Activated CD8-positive, alpha-beta T cell treated with anti-CD3 and anti-CD28 coated beads for 36 hours (primary cell): ENCODE data around the gene KANK3. TPM values are rescaled to one million over a fixed set of nuclear protein-coding genes. Genes with fewer than 3 reads are reported as not detected.
A peak's percentile ranks its signal among the peaks of the same experiment; 100 is the strongest.

Source experiments
- ATAC-seq: fragments of 200-7000 bp; cut with Tn5 transposase; one replicate; pipeline ENCODE4 v1.10.0; 2021; ENCODE audit warnings: mild to moderate bottlenecking, moderate library complexity
- CTCF ChIA-PET: fragments of 350-600 bp; sonication (Branson Sonifier 250); formaldehyde crosslinking; loops from one replicate; lab custom pipeline; 2021; ENCODE audit warnings: antibody characterized with exemption; lab: Charles Lee
- POLR2A ChIA-PET: fragments of 350-600 bp; sonication (Branson Sonifier 250); formaldehyde crosslinking; loops from one replicate; lab custom pipeline; 2021; ENCODE audit warnings: antibody characterized with exemption; lab: Charles Lee
- DNase-seq: peaks from one replicate; pipeline ENCODE4 v3.0.0-alpha.2; 2020
- H3K27ac Mint-ChIP-seq: one replicate; pipeline ENCODE4 v1.8.0; 2021; ENCODE audit warnings: mild to moderate bottlenecking, mixed read lengths
- H3K27me3 Mint-ChIP-seq: one replicate; pipeline ENCODE4 v1.8.0; 2021; ENCODE audit warnings: mixed read lengths
- H3K36me3 Mint-ChIP-seq: one replicate; pipeline ENCODE4 v1.8.0; 2021; ENCODE audit warnings: low read depth, mixed read lengths
- H3K4me1 Mint-ChIP-seq: one replicate; pipeline ENCODE4 v1.8.0; 2021; ENCODE audit warnings: low read depth, mixed read lengths
- H3K4me3 Mint-ChIP-seq: one replicate; pipeline ENCODE4 v1.8.0; 2021; ENCODE audit warnings: mild to moderate bottlenecking, moderate library complexity, mixed read lengths
- H3K9me3 Mint-ChIP-seq: one replicate; pipeline ENCODE4 v1.8.0; 2021; ENCODE audit warnings: mixed read lengths
- intact Hi-C: fragments of 100-400 bp; cut with micrococcal nuclease; formaldehyde crosslinking; loops from one replicate; pipeline ENCODE4 v1.10.0; 2022
- total RNA-seq, 2 experiments: library from RNA; stranded (reverse); gene quantifications; one replicate each; pipeline ENCODE4 v1.2.3, GENCODE V29; 2021
- TF ChIP-seq, protein P1 (sequence below): fragments of 200-600 bp; IDR thresholded peaks from one replicate; pipeline ENCODE4 v1.8.0; 2022; ENCODE audit warnings: antibody characterized with exemption, mild to moderate bottlenecking

KANK3 gene
- total RNA-seq, 2 experiments from 2014 or later = 3.6 TPM

DNA sequence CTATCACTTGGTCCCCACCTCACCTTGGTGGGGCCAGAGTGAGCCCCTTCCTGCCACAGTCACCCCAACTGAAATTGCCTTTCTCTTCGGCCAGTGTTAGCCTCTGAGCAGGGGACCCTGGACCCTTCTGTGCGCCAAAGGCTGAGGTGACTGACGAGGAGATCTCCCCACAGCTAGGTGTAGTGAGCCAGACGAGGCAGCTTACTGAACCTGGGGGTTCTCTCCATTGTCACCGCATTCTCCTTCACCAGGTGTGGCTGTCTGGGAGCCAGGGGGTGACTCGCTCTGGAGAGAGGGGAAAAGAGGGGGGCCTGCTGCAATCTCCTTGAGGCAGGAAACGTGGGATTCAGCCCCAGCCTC, 20.4 kb downstream of the KANK3 start:
- POLR2A ChIA-PET = interaction anchor here (0.8 to 6.6 kb wide), 6 partner anchors 9 to 53 kb away, joined by 3 to 37 read pairs (median 8); partner anchors contain the start of gene KANK3
- Mint-ChIP-seq H3K27me3 (no peaks in the 10 kb centered on the region), H3K4me3 (peak overlapping the region; percentile 97), H3K36me3 (peaks cover 37% of the 10 kb centered on the region), H3K9me3 (no peaks in the 10 kb centered on the region), H3K27ac (peak overlapping the region; percentile 96), H3K4me1 (peaks cover 26% of the 10 kb centered on the region)
- DNase-seq (no peak), ATAC-seq (no peak)
- CTCF ChIA-PET = interaction anchor here (2.2 kb wide), 1 partner anchor 31 kb away, joined by 14 read pairs; no protein-coding TSS in a partner anchor
- intact Hi-C loops = no loop called here
- TF ChIP-seq, protein P1, sequence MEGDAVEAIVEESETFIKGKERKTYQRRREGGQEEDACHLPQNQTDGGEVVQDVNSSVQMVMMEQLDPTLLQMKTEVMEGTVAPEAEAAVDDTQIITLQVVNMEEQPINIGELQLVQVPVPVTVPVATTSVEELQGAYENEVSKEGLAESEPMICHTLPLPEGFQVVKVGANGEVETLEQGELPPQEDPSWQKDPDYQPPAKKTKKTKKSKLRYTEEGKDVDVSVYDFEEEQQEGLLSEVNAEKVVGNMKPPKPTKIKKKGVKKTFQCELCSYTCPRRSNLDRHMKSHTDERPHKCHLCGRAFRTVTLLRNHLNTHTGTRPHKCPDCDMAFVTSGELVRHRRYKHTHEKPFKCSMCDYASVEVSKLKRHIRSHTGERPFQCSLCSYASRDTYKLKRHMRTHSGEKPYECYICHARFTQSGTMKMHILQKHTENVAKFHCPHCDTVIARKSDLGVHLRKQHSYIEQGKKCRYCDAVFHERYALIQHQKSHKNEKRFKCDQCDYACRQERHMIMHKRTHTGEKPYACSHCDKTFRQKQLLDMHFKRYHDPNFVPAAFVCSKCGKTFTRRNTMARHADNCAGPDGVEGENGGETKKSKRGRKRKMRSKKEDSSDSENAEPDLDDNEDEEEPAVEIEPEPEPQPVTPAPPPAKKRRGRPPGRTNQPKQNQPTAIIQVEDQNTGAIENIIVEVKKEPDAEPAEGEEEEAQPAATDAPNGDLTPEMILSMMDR = no peak

DNA sequence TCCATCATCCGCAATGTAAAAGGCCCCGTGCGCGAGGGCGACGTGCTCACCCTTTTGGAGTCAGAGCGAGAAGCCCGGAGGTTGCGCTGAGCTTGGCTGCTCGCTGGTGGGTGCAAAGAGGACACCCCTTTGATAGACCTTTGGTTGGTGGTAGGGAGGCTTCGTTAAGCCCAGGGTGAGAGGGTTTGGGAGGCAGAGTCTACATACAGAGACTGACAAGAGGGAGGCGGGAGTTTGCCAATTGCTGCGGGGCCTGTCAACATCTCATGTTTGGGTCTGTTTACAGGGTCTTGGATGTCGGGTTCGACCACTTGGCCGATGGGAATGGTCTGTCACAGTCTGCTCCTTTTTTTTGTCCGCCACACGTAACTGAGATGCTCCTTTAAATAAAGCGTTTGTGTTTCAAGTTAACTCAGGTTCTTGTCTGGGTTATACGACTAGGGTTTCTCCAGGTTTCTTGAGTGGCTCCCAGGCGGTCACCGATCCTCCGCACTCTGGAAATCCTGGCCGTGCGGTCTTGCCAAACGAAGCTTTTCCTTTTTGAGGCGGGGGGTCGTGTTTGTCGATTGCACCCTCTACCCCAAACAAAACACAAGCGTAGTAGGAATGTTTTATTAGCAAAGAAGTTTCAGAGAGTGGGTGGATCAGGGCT, 20.9 kb downstream of the KANK3 start:
- ChIA-PET POLR2A (interaction anchor here (0.8 to 6.6 kb wide), 7 partner anchors 10 to 70 kb away, joined by 3 to 37 read pairs (median 10); partner anchors contain the start of genes CD320 and KANK3), CTCF (no interaction called here)
- Mint-ChIP-seq H3K36me3 (peaks cover 40% of the 10 kb centered on the region), H3K9me3 (no peaks in the 10 kb centered on the region), H3K4me3 (peak overlapping the region; percentile 97), H3K27ac (peak overlapping the region; percentile 96), H3K4me1 (peaks cover 29% of the 10 kb centered on the region), H3K27me3 (no peaks in the 10 kb centered on the region)
- TF ChIP-seq, protein P1 = no peak
- ATAC-seq = no peak
- intact Hi-C loops = no loop called here
- DNase-seq = no peak

DNA sequence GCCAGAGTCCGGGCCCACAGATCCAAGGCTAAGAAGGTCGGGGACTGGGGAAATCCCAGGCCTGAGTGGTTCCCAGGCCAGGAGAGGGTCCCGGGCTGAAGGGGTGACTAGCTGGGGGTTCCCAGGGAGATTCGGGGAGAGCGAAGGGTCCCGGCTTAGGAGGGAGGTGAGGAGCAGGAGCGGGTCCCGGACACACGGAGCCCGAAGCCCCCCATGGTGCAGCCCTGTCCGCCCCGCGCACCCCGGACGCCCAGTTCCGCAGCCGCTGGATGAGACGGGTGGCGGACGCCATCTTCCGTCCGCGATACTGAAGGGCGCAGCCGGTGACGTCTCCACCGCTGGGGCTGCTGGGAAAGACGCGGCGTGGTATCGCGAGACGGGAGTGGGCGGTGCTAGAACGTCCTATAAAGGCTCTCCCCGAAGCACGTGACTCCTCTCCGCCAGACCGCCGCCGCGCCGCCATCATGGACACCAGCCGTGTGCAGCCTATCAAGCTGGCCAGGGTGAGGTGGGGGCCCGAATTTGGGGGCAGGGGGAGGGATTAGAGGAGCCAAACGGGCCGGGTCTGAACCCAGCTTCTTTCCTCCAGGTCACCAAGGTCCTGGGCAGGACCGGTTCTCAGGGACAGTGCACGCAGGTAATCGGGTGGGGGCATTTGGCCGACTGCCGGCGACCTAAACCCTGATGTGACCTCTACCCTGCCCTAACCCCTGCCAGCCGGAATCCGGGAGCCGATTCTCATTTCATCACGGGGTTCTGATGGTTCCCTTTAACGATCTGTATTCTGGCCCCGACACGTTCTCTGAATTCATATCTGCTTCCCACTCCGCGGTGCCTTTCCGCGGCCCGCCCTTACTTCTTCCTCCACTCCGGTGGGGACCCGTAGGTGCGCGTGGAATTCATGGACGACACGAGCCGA, 21.7 kb downstream of the KANK3 start, which contains the start of the genes NDUFA7 and RPS28:
NDUFA7 (minus strand) TSS at position 309 of the 919 bp plus-strand sequence; CDS start at position 292, 17 bp downstream.
RPS28 (plus strand) TSS at position 430 of the 919 bp plus-strand sequence; CDS start at position 465, 35 bp downstream.
- POLR2A ChIA-PET = interaction anchor here (0.9 to 6.6 kb wide), 8 partner anchors 10 to 71 kb away, joined by 3 to 37 read pairs (median 8); partner anchors contain the start of genes CD320 and KANK3
- CTCF ChIA-PET = no interaction called here
- DNase-seq (peak; percentile 99), ATAC-seq (peak; percentile 94)
- intact Hi-C loops = no loop called here
- H3K36me3 Mint-ChIP-seq = peaks cover 40% of the 10 kb centered on the region
- no peaks in the 10 kb centered on the region for H3K27me3 Mint-ChIP-seq
- H3K27ac Mint-ChIP-seq = peak within 1 kb of the TSS; percentile 96
- H3K4me1 Mint-ChIP-seq = peaks cover 29% of the 10 kb centered on the region
- TF ChIP-seq, protein P1 = no peak
- peak within 1 kb of the TSS; percentile 97 for H3K4me3 Mint-ChIP-seq
- H3K9me3 Mint-ChIP-seq = no peaks in the 10 kb centered on the region

DNA sequence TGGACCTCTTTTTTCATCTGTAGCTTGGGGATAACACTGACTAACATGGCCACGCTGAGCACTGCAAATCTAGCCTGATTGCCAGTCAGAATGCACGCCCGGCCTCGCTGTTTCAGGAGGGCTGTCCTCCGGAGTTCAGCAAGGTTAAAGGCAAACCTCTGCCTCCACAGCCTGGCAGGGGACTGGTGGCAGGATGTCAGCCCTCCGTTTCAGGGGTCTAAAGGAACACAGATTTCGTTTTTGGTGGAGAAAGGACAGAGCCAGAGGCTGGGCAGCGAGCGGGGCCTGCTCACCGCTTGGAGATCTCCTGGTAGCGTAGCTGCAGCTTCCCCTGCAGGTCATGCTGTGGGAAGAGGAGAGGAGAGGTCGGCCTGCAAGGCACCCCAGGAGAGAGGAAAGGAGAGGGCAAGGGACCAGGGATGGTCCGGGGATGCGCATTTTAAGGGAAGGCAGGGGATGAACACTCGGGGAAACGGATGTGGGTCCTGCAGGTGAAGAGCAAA, 22.4 kb downstream of the KANK3 start:
- Mint-ChIP-seq H3K4me1 (peaks cover 29% of the 10 kb centered on the region), H3K27me3 (no peaks in the 10 kb centered on the region), H3K36me3 (peaks cover 42% of the 10 kb centered on the region), H3K4me3 (peak overlapping the region; percentile 97), H3K9me3 (no peaks in the 10 kb centered on the region), H3K27ac (peak overlapping the region; percentile 96)
- TF ChIP-seq, protein P1 = no peak
- POLR2A ChIA-PET = interaction anchor here (0.6 to 6.6 kb wide), 10 partner anchors 10 to 72 kb away, joined by 3 to 37 read pairs (median 4); partner anchors contain the start of genes CD320 and KANK3
- intact Hi-C loops = no loop called here
- CTCF ChIA-PET = no interaction called here
- peak; percentile 7 for ATAC-seq
- peak; percentile 49 for DNase-seq
